Breast epithelium (tissue), 3 donors: ENCODE data around the gene FBXO5.

Source experiments
- POLR2A ChIP-seq: fragments of 450-650 bp; IDR thresholded peaks from one replicate; pipeline ENCODE4 v1.6.1; 2016; ENCODE audit warnings: antibody characterized with exemption, mild to moderate bottlenecking, moderate library complexity
- POLR2AphosphoS5 ChIP-seq, 3 donors: sonication (generic); formaldehyde crosslinking; IDR thresholded peaks; one replicate each; pipeline ENCODE4 v1.6.1; 2017; ENCODE audit warnings: antibody characterized with exemption in 3 of 3

DNA sequence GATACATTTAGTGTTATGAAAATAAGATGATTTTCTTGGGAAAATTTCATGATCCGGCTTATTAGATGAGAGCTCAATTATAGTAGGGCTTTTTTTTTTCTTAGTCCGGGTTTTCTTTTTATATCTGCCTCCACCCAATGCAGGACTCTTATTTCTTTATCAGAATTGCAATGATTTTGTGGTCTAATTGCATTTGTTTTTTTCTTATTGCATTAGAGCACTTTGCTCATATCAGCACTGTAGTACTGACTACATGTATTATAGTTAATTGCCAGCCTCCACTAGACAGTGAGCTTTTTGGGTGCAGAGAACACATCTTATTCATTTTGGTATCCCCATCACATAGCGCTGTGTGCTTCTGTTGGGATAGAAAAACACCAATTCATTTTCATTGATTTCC lies 50.0 kb downstream of the FBXO5 start:
- no peak for TF ChIP-seq POLR2A
- no peak for TF ChIP-seq POLR2AphosphoS5 (IDR thresholded peaks at IDR 0.05)
